Left cardiac atrium (tissue), 4 donors: ENCODE measurements around the gene HGS. TPM values are rescaled to one million over a fixed set of nuclear protein-coding genes. Genes with fewer than 3 reads are reported as not detected.
A peak's percentile ranks its signal among the peaks of the same experiment; 100 is the strongest.

Experiments used
- ATAC-seq, 2 donors: fragments of 200-7000 bp; cut with Tn5 transposase; one replicate each; pipeline ENCODE4 v1.9.1; 2020; ENCODE audit warnings: mild to moderate bottlenecking in 2 of 2, moderate library complexity in 2 of 2
- DNase-seq: peaks from one replicate; pipeline ENCODE4 v3.0.0-alpha.2; 2020
- intact Hi-C, 2 donors: fragments of 100-400 bp; cut with DNase I; formaldehyde crosslinking; loops; one replicate each; pipeline versions ENCODE4 v1.14.1 to v1.15.1; 2022 to 2023
- total RNA-seq, 2 donors: library from RNA; stranded (reverse); fragmentation: NEBNext Ultra II Directional; extraction: Animal tissue kit (Norgen Biotek cat#: 25700); gene quantifications; one replicate each; pipeline ENCODE4 v1.2.1, GENCODE V29; 2021
- donor health status: DM: no; HTN: yes; CAD: no.
- donor health status: DM: no; HTN: yes; CAD: no; lungs with severe emphysema.
- donor health status: DM: yes; HTN: yes; CAD: no.
- donor health status: Dilated cardiomyopathy.

The HGS gene
- total RNA-seq, 2 donors from 2014 or later = 42.3 to 52.6 TPM

DNA sequence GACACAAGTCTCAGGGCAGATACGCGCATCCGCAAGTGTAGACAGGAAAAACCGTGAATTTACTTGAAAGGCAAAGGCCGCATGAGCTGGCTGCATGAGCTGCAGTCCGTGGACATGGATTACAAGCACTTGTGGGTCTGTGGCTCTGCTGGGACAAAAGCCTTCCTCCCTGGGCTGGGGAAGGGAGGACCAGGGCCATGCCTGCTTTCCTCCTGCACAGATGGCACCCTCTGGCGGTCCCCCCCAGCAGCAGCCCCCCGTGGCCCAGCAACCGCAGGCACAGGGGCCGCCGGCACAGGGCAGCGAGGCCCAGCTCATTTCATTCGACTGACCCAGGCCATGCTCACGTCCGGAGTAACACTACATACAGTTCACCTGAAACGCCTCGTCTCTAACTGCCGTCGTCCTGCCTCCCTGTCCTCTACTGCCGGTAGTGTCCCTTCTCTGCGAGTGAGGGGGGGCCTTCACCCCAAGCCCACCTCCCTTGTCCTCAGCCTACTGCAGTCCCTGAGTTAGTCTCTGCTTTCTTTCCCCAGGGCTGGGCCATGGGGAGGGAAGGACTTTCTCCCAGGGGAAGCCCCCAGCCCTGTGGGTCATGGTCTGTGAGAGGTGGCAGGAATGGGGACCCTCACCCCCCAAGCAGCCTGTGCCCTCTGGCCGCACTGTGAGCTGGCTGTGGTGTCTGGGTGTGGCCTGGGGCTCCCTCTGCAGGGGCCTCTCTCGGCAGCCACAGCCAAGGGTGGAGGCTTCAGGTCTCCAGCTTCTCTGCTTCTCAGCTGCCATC, 17.7 kb downstream of the HGS start:
- ATAC-seq (no peak), DNase-seq (no peak)
- intact Hi-C loops = no loop called here

DNA sequence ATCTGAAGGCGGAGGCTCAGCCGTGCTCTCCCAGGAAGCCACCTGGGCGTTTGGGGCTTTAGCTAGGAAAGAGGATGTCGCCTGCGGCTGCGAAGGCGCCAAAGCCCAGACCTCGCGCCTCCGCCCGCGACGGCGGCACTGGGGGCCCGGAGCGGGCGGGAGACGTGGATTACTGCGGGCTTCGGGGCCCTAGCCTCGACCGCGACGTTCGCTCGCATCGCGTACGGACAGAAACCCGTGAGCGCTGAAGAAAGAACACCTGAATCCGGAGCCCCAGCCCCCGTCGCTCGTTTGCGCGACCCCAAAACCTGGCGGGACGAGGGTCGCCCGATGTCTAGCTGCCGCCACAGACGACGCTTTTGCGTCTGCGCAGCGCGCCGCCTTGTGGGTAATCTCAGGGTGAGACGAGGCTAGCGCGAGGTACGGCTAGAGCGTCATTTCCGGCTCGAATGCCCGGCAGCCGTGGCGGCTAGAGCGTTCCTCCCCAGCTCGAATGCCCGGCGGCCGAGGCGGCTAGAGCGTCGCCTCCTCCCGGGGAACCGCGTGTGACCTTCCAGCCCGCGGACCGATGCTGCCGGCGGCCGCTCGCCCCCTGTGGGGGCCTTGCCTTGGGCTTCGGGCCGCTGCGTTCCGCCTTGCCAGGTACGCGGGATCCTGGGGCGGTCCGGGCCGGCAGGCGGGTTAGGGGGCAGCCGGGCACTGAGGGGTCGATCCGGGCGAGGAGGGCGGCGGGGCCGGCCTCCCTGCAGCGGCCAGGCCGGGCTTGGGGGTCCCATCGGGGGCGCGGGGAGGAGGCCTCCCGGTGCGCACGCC, 19.3 kb downstream of the HGS start, which contains the start of gene MRPL12:
TSS of gene MRPL12 (plus strand) at position 434 of the 813 bp plus-strand sequence. CDS start at position 569, 135 bp downstream.
- intact Hi-C loops = no loop called here
- peak; percentile 95 to 96 for ATAC-seq

DNA sequence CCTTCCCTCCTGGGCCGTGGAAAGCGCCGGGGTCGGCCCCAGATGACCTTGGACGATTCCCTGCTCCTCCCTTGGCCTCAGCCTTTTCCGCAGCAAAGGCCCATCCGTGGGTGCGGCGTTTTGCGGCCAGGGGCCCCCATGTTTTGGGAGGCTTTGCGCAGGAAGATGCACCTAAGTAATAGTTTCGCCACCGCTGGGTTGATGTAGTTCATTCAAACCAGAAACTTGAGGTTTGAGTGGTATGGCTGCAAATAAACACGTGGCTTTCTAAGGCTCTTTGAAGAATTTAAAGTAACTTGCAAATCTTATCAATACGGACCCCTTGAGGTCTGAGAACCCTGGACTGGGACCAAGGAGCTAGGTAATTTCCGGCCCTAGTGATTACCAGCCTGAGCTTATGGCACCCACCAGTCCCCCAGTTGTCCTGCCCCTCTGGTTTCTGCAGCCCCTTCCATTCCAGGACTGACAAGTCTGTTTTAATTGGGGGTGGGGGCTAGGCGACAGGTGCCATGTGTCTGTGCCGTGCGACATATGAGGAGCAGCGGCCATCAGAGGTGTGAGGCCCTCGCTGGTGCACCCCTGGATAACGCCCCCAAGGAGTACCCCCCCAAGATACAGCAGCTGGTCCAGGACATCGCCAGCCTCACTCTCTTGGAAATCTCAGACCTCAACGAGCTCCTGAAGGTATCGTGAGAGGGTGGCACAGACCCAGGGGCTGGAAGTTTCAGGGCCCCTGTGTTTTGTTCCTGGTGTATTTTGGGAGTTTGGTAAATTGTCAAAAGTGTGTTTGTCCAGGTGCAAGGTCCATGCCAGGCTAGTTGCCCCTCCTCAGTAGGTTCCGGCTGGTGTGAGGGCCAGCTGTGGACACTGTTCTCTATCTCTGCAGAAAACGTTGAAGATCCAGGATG, 20.2 kb downstream of the HGS start:
- no peak for ATAC-seq
- intact Hi-C loops = no loop called here
- DNase-seq = no peak

More for the DNA sequence above, 19.3 kb downstream of the HGS start, which contains the start of gene MRPL12:
- peak; percentile 96 for DNase-seq

DNA sequence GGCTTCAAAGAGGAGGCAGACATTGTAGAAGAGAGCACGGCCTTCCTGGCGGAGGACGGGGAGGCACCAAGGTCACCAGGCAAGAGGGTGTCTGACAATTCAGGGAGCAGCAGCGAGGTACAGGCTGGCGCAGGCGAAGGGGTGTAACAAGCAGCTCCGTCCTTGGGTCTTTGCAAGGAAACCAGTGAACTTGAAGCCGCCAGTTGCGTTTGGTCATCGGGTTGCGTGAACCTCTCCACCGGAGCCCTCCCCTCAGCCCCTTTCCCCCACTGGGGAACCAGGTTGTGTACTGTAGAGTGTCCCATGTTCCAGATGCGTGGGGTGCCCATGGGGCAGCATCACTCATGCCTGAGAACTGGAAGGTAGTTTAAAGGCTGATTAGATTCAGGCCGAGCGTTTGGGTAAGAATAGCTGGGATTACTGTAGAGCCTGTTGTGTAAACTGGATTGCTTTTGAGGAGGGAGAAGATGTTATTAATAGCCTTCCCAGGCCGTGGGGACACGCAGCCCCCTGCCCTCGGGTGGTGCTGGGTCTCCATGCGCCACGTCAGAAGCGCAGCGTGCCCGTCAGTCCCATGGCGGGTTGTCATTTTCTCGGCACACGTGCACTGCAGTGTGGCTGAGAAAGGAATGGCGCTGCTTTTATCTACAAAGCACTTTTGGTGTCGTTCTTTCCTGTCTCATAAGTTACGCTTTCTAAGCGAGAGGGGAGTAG, 21.9 kb downstream of the HGS start:
- DNase-seq = no peak
- intact Hi-C loops = no loop called here
- ATAC-seq = no peak

DNA sequence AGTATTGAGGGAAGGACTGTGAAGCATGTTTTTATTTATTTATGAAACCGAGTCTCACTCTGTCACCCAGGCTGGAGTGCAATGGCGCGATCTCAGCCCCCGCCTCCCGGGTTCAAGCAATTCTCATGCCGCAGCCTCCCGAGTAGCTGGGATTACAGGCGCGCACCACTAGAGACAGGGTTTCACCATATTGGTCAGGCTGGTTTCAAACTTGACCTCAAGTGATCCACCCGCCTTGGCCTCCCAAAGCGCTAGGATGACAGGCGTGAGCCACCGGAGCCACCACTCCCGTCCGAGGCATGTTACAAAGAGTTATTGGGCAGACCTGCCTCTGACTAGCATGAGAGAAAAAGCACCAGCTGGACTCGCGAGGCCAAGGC, 22.4 kb downstream of the HGS start:
- no peak for DNase-seq
- no peak for ATAC-seq
- intact Hi-C loops = no loop called here

DNA sequence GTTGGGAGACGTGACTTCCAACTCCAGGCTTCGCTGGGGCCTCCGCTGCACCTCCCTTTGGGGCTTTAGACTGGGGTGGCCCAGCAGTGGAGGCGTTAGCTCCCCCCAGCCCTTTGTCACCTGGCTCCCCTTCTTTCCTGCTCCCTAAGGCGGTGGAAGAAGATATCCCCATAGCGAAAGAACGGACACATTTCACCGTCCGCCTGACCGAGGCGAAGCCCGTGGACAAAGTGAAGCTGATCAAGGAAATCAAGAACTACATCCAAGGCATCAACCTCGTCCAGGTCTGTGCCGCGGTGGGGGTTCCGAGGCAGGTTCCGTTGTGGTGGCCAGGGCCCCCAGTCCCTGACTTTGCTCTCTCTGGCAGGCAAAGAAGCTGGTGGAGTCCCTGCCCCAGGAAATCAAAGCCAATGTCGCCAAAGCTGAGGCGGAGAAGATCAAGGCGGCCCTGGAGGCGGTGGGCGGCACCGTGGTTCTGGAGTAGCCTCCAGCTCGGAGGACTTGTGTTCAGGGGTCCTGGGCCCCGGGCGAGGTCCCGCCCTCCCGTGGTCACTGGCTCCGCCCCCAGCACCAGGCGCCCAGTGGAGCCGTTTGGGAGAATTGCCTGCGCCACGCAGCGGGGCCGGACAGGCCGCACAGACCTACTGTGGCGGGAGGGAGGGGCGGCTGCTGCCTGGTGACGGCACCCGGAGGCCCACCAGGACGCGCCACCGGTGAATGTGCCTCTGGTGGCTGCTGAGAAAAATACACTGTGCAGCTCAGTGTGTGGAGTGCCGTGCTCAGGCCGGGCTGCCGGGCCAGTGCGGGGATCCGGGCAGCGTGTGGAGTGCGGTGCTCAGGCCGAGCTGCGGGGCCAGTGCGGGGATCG, 23.2 kb downstream of the HGS start:
- ATAC-seq (no peak), DNase-seq (no peak)
- intact Hi-C loops = no loop called here

DNA sequence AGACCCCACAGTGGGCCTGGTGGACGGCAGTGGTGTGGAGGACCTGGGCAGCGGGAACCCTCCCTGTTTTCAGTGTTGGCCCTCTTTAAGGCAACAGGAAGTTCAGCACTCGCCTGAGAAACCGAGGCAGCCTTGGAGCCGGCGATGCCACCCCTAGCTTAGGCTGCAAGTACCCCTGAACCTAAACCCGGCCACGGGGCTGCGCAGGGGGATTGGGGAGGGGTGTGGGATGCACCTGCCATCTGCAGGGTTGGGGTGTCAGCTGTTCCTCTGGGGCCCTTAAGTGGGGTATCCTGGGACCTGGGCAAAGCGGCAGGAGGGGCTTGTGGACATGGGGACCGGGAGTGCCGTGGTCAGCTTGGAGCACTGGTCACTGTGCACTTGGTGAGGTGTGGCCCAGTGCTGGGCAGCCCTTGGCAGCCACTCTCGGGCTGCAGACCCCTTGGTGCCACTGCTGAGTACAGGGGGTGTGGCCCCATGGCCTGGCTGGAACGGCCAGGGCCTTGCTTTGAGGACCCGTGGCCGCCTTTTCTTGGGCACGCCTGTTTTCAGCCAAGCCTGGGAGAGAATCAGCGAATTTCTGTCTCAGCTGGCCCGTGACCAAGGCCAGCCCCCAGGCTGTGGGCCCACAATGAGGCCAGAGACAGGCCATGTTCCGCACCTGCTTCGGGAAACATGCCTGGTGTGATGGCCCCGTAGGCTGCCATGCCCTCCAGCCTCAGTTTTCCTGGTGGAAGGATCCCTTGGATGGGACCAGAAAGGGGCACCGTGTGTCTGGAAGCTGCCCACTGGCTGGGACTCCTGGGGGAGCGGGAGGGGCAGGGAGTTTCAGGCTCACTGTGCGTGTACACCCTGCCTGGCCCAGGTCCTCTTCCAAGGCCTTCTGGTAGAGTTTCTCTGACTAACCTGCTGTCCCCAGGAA, 24.2 kb downstream of the HGS start:
- intact Hi-C loops = no loop called here

DNA sequence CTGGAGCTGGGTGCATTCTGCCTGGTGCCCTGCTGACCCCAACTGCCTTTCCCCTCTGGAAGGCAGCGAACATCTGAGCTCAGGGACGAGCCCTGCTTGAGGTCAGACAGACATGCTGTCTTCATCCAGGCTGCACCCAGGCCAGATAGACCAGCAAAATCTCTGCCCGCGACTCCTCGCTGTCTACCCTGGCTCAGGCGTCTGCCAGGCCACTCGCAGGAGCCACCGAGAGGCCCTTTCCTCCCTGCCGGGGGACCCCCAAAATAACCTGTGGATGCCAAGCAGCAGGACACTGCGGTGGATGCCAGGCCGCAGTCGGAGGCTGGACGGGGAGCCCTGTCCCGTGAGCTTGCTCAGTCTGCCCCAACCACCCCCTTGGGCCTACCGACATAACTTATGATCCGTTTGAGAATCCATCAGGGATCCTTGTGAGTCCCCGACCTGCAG, 25.0 kb downstream of the HGS start:
- DNase-seq (no peak), ATAC-seq (no peak)
- intact Hi-C loops = no loop called here

More for the DNA sequence above, 24.2 kb downstream of the HGS start:
- DNase-seq (no peak), ATAC-seq (no peak)

DNA sequence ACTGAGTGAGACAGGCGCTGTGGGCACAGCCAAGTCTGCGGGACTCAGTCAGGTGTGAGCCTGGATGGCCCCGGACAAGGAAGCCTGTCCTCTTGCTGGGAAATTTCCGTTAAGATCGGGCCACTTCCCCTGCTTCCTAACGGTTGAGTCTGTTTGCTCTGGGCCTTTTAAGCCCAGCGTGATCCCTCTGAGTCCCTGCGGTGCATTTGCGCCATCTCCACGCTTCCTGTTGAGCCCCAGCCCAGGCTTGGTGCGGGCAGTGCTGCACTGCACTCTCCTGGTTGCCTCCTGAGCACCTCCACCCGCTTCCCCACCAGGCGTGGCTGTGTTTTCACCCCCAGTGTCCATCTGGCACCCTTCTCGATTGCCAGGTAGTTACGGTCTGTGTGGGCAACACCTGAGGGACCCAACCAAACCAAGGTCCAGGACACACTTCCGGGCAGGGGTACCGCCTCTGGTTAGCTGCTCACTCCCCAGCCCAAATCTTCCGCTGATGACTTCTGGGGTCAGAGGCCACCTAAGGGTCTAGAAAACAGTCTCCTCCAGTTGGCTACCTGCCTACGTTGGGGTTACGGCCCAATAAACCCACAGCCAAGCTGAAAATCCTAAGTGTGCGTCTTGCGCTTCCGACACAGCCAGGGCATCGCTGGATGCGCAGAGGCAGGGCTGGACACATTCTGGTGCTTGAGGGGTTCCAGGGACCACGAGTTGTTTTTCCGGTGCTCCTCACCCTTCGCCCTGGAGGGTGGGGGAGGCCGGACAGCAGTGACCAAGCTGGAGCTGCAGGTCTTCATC, 26.9 kb downstream of the HGS start:
- ATAC-seq = peak in 1 of 2 donors; percentile 14
- intact Hi-C loops = no loop called here

DNA sequence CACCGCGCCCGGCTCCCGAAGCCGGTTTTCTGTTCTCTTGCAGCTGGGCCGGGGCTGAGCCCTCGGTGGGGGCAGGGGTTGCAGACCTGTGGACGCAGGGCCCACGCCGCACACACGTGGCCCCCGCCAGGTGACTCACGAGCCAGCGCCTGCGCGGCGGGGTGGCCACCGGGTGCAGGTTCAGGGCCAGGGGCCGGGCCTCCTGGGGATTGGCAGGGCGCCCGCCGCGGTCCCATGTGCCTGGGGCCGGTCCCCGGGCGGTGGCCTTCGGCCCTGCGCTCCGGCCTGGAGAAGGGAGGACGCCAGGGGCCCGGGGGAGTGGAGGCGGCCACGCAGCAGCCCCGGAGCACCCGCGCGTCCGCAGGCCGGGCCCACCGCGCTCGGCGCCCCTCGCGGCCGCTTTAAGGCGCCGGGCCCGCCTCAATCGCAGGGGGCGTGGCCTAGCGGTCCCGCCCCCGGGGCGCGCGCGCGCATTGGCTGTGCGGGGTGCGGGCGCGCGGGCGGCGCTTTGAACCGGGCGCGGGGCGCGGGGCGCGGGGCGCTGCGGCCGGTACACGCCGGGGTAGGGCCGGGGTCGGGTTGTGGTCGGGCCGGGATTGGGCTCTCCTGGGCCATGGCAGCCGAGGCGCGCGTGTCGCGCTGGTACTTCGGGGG, 28.1 kb downstream of the HGS start, which contains the start of gene SLC25A10:
TSS of gene SLC25A10 (plus strand) at position 471 of the 654 bp plus-strand sequence. CDS start at position 614, 143 bp downstream.
- DNase-seq (peak; percentile 74), ATAC-seq (peak; percentile 87)
- intact Hi-C loops = no loop called here

More for the DNA sequence above, 26.9 kb downstream of the HGS start:
- no peak for DNase-seq

DNA sequence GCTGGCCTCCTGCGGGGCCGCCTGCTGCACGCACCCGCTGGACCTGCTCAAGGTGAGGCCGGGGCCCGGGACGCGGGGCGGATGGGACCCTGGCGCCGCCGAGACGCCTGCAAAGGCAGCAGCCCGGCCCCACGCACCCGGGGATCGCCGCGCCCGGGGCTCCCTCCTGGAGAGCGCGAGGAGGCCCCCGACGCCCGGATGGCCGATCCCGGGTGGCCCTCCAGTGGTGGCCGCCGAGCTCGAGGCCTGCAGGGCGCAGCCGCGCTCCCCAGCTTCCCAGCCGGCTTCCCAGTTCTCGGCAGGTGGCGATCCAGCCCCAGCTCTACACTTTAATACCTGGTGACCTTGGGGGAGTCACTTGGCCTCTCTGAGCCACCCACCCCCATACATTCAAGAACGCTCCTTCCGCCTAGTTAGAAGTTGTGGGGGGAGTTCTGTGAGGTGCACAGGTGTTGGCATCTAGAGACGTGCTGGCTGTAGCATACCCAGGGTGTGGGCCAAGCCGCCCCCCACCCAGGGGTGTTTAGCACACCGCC, 28.7 kb downstream of the HGS start:
- DNase-seq (no peak), ATAC-seq (peak; percentile 10 to 32)
- intact Hi-C loops = no loop called here

DNA sequence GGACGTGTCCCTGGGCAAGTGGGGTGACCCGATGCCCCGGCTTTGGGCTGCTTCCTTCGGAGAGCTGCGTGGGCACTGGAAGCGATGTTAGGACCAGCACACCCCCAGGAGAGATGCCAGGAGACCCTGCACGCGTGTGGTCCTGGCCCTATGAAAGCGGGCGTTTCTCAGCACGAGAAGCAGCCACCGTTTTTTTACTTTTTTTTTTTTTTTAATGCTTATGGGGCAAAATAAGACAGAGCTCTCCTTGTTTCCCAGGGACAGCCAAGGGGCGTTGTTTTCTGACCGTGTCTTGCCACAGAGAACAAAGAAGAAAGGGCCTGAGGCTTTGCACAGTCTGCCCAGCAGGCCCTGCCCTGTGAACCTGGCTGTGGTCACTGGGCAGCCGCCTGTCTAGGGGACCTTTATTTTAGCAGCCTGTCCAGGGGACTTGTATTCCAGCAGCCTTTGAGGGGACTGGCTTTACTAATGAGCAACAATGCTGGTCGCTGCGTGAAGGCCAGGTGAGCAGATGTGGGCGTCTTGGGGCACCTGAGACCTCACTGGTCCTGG, 29.3 kb downstream of the HGS start:
- no peak for ATAC-seq
- intact Hi-C loops = no loop called here

DNA sequence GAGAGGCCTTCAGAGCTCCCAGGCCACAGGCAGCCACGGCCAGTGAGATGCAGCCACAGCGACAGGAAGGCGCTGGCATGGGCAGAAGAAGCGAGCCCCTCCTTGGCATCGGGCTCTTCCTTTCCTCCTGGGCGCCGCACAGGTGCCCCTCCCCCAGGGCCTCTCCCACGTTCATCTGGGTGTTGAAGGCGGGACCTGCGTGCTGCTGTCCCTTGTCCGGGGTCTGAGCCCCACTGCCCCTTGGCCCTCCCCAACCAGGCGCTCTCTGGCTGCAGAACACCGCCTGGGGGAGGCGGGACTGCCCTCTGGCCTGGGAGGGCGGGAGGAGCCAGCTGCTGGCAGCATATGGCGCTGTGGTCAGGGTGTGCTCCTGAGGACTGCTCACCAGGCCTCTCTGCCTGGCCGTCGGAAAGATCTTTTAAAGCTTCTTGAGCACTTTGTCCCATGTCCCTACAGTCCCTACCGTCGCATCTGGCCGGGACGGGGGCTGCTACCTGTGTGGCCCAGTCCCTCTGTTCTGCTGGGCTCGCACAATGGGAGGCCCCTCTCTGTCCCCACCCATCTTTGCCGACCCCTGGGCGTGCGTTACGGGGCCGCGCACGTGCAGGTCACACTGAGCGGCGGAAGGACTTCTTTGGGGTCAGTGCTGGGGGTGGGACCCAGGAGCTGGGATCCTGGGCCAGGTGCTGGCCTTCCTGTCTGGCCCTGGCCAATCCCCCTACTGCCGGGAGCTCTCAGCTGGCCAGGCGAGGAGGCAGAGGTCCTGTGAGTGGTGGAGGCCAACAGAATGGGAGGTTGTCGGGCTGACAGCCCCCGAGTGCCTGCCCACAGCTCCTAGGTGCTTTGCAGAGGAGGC, 30.0 kb downstream of the HGS start:
- intact Hi-C loops = no loop called here
- ATAC-seq (peak in 1 of 2 donors; percentile 21), DNase-seq (no peak)

More for the DNA sequence above, 29.3 kb downstream of the HGS start:
- no peak for DNase-seq
